ENCODE data around the gene FCER1A. TPM values are rescaled to one million over a fixed set of nuclear protein-coding genes. Genes with fewer than 3 reads are reported as not detected.

Gene FCER1A
- total and polyA plus RNA-seq, 2 experiments from 2014 or later: not detected

DNA sequence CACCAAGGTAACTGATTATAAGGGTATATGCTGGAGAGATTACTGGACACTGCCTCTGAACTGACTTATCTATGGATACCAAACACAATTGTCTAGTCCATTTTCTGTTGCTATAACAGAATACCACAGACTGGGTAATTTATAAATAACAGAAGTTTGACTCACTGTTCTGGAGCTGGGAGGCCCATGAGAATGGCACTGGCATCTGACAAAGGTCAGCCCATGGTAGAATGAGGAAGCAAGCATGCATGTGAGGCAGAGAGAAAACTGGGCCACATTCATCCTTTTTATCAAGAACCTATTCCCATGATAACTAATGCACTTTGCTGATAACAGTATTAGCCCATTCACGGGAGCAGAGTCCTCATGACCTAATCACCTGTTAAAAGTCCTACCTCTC is 37.4 kb downstream of the FCER1A start:
- H3K27me3 Mint-ChIP-seq (ENCODE audit: insufficient read depth, low read depth, poor library complexity): no peaks in the 10 kb centered on the region
- no peak for ATAC-seq
- TF ChIP-seq EZH2 (IDR thresholded peaks at IDR 0.05; ENCODE audit: low read depth, unreplicated experiment) (no peak), ZNF462 (CRISPR knock-in tag; IDR thresholded peaks at IDR 0.05) (no peak), STAT1 (IDR thresholded peaks at IDR 0.05; ENCODE audit: unreplicated experiment) (no peak), ZNF331 (CRISPR knock-in tag; IDR thresholded peaks at IDR 0.05; ENCODE audit: low read depth) (no peak), NANOG (IDR thresholded peaks at IDR 0.05; ENCODE audit: borderline replicate concordance) (no peak), ZNF114 (CRISPR knock-in tag; IDR thresholded peaks at IDR 0.05) (no peak), POLR2AphosphoS5 (IDR thresholded peaks at IDR 0.05; ENCODE audit: low read depth) (no peak), CREB1 (CRISPR knock-in tag; IDR thresholded peaks at IDR 0.05; ENCODE audit: low read depth) (no peak), JUNB (IDR thresholded peaks at IDR 0.05; ENCODE audit: unreplicated experiment) (no peak), ETS1 (IDR thresholded peaks at IDR 0.05) (no peak), CTCF (conservative IDR thresholded peaks at IDR 0.05; ENCODE audit: low read depth in 2 of 2) (no peak), EZH2phosphoT487 (IDR thresholded peaks at IDR 0.05; ENCODE audit: unreplicated experiment) (no peak)
- TF ChIP-seq, protein P1, sequence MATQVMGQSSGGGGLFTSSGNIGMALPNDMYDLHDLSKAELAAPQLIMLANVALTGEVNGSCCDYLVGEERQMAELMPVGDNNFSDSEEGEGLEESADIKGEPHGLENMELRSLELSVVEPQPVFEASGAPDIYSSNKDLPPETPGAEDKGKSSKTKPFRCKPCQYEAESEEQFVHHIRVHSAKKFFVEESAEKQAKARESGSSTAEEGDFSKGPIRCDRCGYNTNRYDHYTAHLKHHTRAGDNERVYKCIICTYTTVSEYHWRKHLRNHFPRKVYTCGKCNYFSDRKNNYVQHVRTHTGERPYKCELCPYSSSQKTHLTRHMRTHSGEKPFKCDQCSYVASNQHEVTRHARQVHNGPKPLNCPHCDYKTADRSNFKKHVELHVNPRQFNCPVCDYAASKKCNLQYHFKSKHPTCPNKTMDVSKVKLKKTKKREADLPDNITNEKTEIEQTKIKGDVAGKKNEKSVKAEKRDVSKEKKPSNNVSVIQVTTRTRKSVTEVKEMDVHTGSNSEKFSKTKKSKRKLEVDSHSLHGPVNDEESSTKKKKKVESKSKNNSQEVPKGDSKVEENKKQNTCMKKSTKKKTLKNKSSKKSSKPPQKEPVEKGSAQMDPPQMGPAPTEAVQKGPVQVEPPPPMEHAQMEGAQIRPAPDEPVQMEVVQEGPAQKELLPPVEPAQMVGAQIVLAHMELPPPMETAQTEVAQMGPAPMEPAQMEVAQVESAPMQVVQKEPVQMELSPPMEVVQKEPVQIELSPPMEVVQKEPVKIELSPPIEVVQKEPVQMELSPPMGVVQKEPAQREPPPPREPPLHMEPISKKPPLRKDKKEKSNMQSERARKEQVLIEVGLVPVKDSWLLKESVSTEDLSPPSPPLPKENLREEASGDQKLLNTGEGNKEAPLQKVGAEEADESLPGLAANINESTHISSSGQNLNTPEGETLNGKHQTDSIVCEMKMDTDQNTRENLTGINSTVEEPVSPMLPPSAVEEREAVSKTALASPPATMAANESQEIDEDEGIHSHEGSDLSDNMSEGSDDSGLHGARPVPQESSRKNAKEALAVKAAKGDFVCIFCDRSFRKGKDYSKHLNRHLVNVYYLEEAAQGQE (IDR thresholded peaks at IDR 0.05; ENCODE audit: unreplicated experiment): no peak

More for the DNA sequence above, 37.4 kb downstream of the FCER1A start:
- Histone ChIP-seq H3K4me3 (no peak overlapping the region), H3F3A (replicated peaks; ENCODE audit: low read depth) (no peaks in the 10 kb centered on the region), H3K36me3 (ENCODE audit: insufficient read depth) (no peaks in the 10 kb centered on the region), H3K27me3 (ENCODE audit: insufficient read depth) (no peaks in the 10 kb centered on the region), H3K4me2 (no peak overlapping the region), H3K4me1 (ENCODE audit: insufficient read depth) (no peaks in the 10 kb centered on the region), H3K9me2 (ENCODE audit: insufficient read depth) (no peaks in the 10 kb centered on the region), H4K20me1 (replicated peaks; ENCODE audit: insufficient read depth) (no peaks in the 10 kb centered on the region), H3K79me2 (replicated peaks; ENCODE audit: insufficient read depth) (no peaks in the 10 kb centered on the region), H3K27ac (ENCODE audit: low read depth) (no peak overlapping the region), H2AFZ (no peak overlapping the region)
- no peak overlapping the region for H3K4me3 Mint-ChIP-seq
- no peak overlapping the region for H3K27ac Mint-ChIP-seq
- no peaks in the 10 kb centered on the region; the same call in 2 of the 3 replicates for H3K9me3 Mint-ChIP-seq
- peaks cover 2% of the 10 kb centered on the region; the same call in 1 of the 3 replicates for H3K4me1 Mint-ChIP-seq
- no peaks in the 10 kb centered on the region for H3K36me3 Mint-ChIP-seq (ENCODE audit: low read depth)
- no peak for DNase-seq (ENCODE audit: low spot score)
